Activated T-cell treated with anti-CD3 and anti-CD28 coated beads, Interleukin-2, amount 50 U/mL, for 24 hours (primary cell): Measurements from ENCODE around the gene LDLRAD4.

Source experiments
- DNase-seq: peaks from one replicate; pipeline ENCODE4 v3.0.0-alpha.2; 2020
- H3K27ac Mint-ChIP-seq: 2 replicates; pipeline ENCODE4 v1.8.0; 2020; ENCODE audit warnings: mild to moderate bottlenecking, mixed read lengths
- H3K27me3 Mint-ChIP-seq: 2 replicates; pipeline ENCODE4 v1.8.0; 2020; ENCODE audit warnings: mixed read lengths
- H3K36me3 Mint-ChIP-seq: 2 replicates; pipeline ENCODE4 v1.8.0; 2020; ENCODE audit warnings: low read depth, mixed read lengths
- H3K4me1 Mint-ChIP-seq: 2 replicates; pipeline ENCODE4 v1.8.0; 2020; ENCODE audit warnings: low read depth, mixed read lengths
- H3K4me3 Mint-ChIP-seq: 2 replicates; pipeline ENCODE4 v1.8.0; 2020; ENCODE audit warnings: mild to moderate bottlenecking, moderate library complexity, mixed read lengths
- H3K9me3 Mint-ChIP-seq: 2 replicates; pipeline ENCODE4 v1.8.0; 2020; ENCODE audit warnings: mixed read lengths

LDLRAD4 gene

GRCh38 chr18:13570216-13570615 lies 351.7 kb downstream of the LDLRAD4 start:
- Mint-ChIP-seq H3K27me3 (no peaks in the 10 kb centered on the region), H3K4me1 (peaks cover 72% of the 10 kb centered on the region), H3K4me3 (no peak overlapping the region), H3K9me3 (no peaks in the 10 kb centered on the region), H3K27ac (peak overlapping the region; percentile 49), H3K36me3 (peaks cover 7% of the 10 kb centered on the region)
- DNase-seq = peak; percentile 37

GRCh38 chr18:13570856-13571495 lies 352.4 kb downstream of the LDLRAD4 start:
- peak overlapping the region; percentile 49 for H3K27ac Mint-ChIP-seq
- no peak overlapping the region for H3K4me3 Mint-ChIP-seq
- peak; percentile 33 for DNase-seq
- H3K36me3 Mint-ChIP-seq = peaks cover 5% of the 10 kb centered on the region
- no peaks in the 10 kb centered on the region for H3K27me3 Mint-ChIP-seq
- no peaks in the 10 kb centered on the region for H3K9me3 Mint-ChIP-seq
- H3K4me1 Mint-ChIP-seq = peaks cover 74% of the 10 kb centered on the region

- H3K4me3 Mint-ChIP-seq = no peak overlapping the region
- H3K27me3 Mint-ChIP-seq = no peaks in the 10 kb centered on the region
- H3K27ac Mint-ChIP-seq = no peak overlapping the region
- peaks cover 8% of the 10 kb centered on the region for H3K36me3 Mint-ChIP-seq
- peaks cover 71% of the 10 kb centered on the region for H3K4me1 Mint-ChIP-seq
- H3K9me3 Mint-ChIP-seq = no peaks in the 10 kb centered on the region
- DNase-seq = peak; percentile 22
Observed at GRCh38 chr18:13572148-13572547, 353.6 kb downstream of the LDLRAD4 start.

GRCh38 chr18:13572721-13573120 lies 354.2 kb downstream of the LDLRAD4 start:
- Mint-ChIP-seq H3K27me3 (no peaks in the 10 kb centered on the region), H3K4me1 (peaks cover 72% of the 10 kb centered on the region), H3K9me3 (no peaks in the 10 kb centered on the region), H3K36me3 (peaks cover 8% of the 10 kb centered on the region), H3K4me3 (no peak overlapping the region), H3K27ac (no peak overlapping the region)
- peak; percentile 24 for DNase-seq

GRCh38 chr18:13573750-13574149 lies 355.2 kb downstream of the LDLRAD4 start:
- peaks cover 8% of the 10 kb centered on the region for H3K36me3 Mint-ChIP-seq
- H3K4me1 Mint-ChIP-seq = peaks cover 70% of the 10 kb centered on the region
- H3K27me3 Mint-ChIP-seq = no peaks in the 10 kb centered on the region
- H3K4me3 Mint-ChIP-seq = no peak overlapping the region
- H3K9me3 Mint-ChIP-seq = no peaks in the 10 kb centered on the region
- no peak for DNase-seq
- H3K27ac Mint-ChIP-seq = peak overlapping the region; percentile 26

- DNase-seq = no peak
- peaks cover 68% of the 10 kb centered on the region for H3K4me1 Mint-ChIP-seq
- H3K9me3 Mint-ChIP-seq = no peaks in the 10 kb centered on the region
- H3K4me3 Mint-ChIP-seq = no peak overlapping the region
- peaks cover 8% of the 10 kb centered on the region for H3K36me3 Mint-ChIP-seq
- H3K27ac Mint-ChIP-seq = no peak overlapping the region
- no peaks in the 10 kb centered on the region for H3K27me3 Mint-ChIP-seq
Observed at GRCh38 chr18:13574355-13574754, 355.8 kb downstream of the LDLRAD4 start.

GRCh38 chr18:13574761-13575160 lies 356.2 kb downstream of the LDLRAD4 start:
- peaks cover 8% of the 10 kb centered on the region for H3K36me3 Mint-ChIP-seq
- peaks cover 70% of the 10 kb centered on the region for H3K4me1 Mint-ChIP-seq
- no peaks in the 10 kb centered on the region for H3K9me3 Mint-ChIP-seq
- no peak for DNase-seq
- no peak overlapping the region for H3K27ac Mint-ChIP-seq
- H3K27me3 Mint-ChIP-seq = no peaks in the 10 kb centered on the region
- H3K4me3 Mint-ChIP-seq = no peak overlapping the region

- H3K9me3 Mint-ChIP-seq = no peaks in the 10 kb centered on the region
- DNase-seq = no peak
- H3K36me3 Mint-ChIP-seq = peaks cover 8% of the 10 kb centered on the region
- H3K27me3 Mint-ChIP-seq = no peaks in the 10 kb centered on the region
- peak overlapping the region; percentile 88 for H3K27ac Mint-ChIP-seq
- H3K4me1 Mint-ChIP-seq = peaks cover 61% of the 10 kb centered on the region
- H3K4me3 Mint-ChIP-seq = no peak overlapping the region
Observed at GRCh38 chr18:13576598-13576997, 358.0 kb downstream of the LDLRAD4 start.

- Mint-ChIP-seq H3K27me3 (no peaks in the 10 kb centered on the region), H3K4me1 (peaks cover 60% of the 10 kb centered on the region), H3K36me3 (peaks cover 8% of the 10 kb centered on the region), H3K4me3 (peak overlapping the region; percentile 49), H3K27ac (peak overlapping the region; percentile 88), H3K9me3 (no peaks in the 10 kb centered on the region)
- DNase-seq = peak; percentile 60
Observed at GRCh38 chr18:13577091-13577697, 358.6 kb downstream of the LDLRAD4 start.

GRCh38 chr18:13577781-13578180 lies 359.2 kb downstream of the LDLRAD4 start:
- Mint-ChIP-seq H3K4me3 (peak overlapping the region; percentile 49), H3K27me3 (no peaks in the 10 kb centered on the region), H3K36me3 (peaks cover 8% of the 10 kb centered on the region), H3K27ac (peak overlapping the region; percentile 88), H3K9me3 (no peaks in the 10 kb centered on the region), H3K4me1 (peaks cover 58% of the 10 kb centered on the region)
- no peak for DNase-seq

- Mint-ChIP-seq H3K27ac (peak overlapping the region; percentile 88), H3K4me1 (peaks cover 57% of the 10 kb centered on the region)
Observed at GRCh38 chr18:13578400-13578799, 359.8 kb downstream of the LDLRAD4 start.

GRCh38 chr18:13579874-13580273 lies 361.3 kb downstream of the LDLRAD4 start:
- H3K4me1 Mint-ChIP-seq = peaks cover 61% of the 10 kb centered on the region
- no peak for DNase-seq
- peak overlapping the region; percentile 69 for H3K27ac Mint-ChIP-seq
- H3K27me3 Mint-ChIP-seq = no peaks in the 10 kb centered on the region
- H3K9me3 Mint-ChIP-seq = no peaks in the 10 kb centered on the region
- peaks cover 17% of the 10 kb centered on the region for H3K36me3 Mint-ChIP-seq
- H3K4me3 Mint-ChIP-seq = no peak overlapping the region

More at GRCh38 chr18:13578400-13578799, 359.8 kb downstream of the LDLRAD4 start:
- H3K4me3 Mint-ChIP-seq = peak overlapping the region; percentile 15
- H3K36me3 Mint-ChIP-seq = peaks cover 8% of the 10 kb centered on the region
- no peak for DNase-seq
- no peaks in the 10 kb centered on the region for H3K9me3 Mint-ChIP-seq
- no peaks in the 10 kb centered on the region for H3K27me3 Mint-ChIP-seq

- peaks cover 62% of the 10 kb centered on the region for H3K4me1 Mint-ChIP-seq
- peak overlapping the region; percentile 69 for H3K27ac Mint-ChIP-seq
- H3K9me3 Mint-ChIP-seq = no peaks in the 10 kb centered on the region
- H3K36me3 Mint-ChIP-seq = peaks cover 21% of the 10 kb centered on the region
- H3K27me3 Mint-ChIP-seq = no peaks in the 10 kb centered on the region
- DNase-seq = no peak
- no peak overlapping the region for H3K4me3 Mint-ChIP-seq
Observed at GRCh38 chr18:13580351-13580750, 361.8 kb downstream of the LDLRAD4 start.

GRCh38 chr18:13580991-13581390 lies 362.4 kb downstream of the LDLRAD4 start:
- H3K27me3 Mint-ChIP-seq = no peaks in the 10 kb centered on the region
- H3K36me3 Mint-ChIP-seq = peaks cover 23% of the 10 kb centered on the region
- DNase-seq = no peak
- no peak overlapping the region for H3K4me3 Mint-ChIP-seq
- no peaks in the 10 kb centered on the region for H3K9me3 Mint-ChIP-seq
- peaks cover 62% of the 10 kb centered on the region for H3K4me1 Mint-ChIP-seq
- no peak overlapping the region for H3K27ac Mint-ChIP-seq

GRCh38 chr18:13581496-13582177 lies 363.1 kb downstream of the LDLRAD4 start:
- peaks cover 65% of the 10 kb centered on the region for H3K4me1 Mint-ChIP-seq

More at GRCh38 chr18:13581496-13582177, 363.1 kb downstream of the LDLRAD4 start:
- Mint-ChIP-seq H3K27me3 (no peaks in the 10 kb centered on the region), H3K27ac (no peak overlapping the region), H3K9me3 (no peaks in the 10 kb centered on the region), H3K36me3 (peaks cover 21% of the 10 kb centered on the region), H3K4me3 (no peak overlapping the region)
- DNase-seq = no peak
